Mesothelial cell of epicardium (in vitro differentiated cells): Measurements from ENCODE around the gene ACTN1. TPM values are rescaled to one million over a fixed set of nuclear protein-coding genes. Genes with fewer than 3 reads are reported as not detected.
"Not testable (repeated sequence)": the region's sequence is repeated elsewhere in the genome, so short reads cannot be mapped to it uniquely, and the experiment has no call there.

Source experiments
- DNase-seq, 2 experiments: peaks; one replicate each; pipeline ENCODE4 v3.0.0; 2021; ENCODE audit warnings: low spot score in 2 of 2; ENCODE audit not compliant: unreplicated experiment in 2 of 2
- H3K27ac Mint-ChIP-seq: 2 replicates; pipeline ENCODE4 v1.8.0; 2021; ENCODE audit warnings: mixed read lengths
- H3K27me3 Mint-ChIP-seq: 2 replicates; pipeline ENCODE4 v1.8.0; 2021; ENCODE audit warnings: low read depth, mixed read lengths
- H3K36me3 Mint-ChIP-seq: 2 replicates; pipeline ENCODE4 v1.8.0; 2021; ENCODE audit warnings: mixed read lengths
- H3K4me1 Mint-ChIP-seq: 2 replicates; pipeline ENCODE4 v1.8.0; 2021; ENCODE audit warnings: mixed read lengths
- H3K4me3 Mint-ChIP-seq: 2 replicates; pipeline ENCODE4 v1.8.0; 2021; ENCODE audit warnings: mild to moderate bottlenecking, moderate library complexity, mixed read lengths
- H3K9me3 Mint-ChIP-seq: 2 replicates; pipeline ENCODE4 v1.8.0; 2021; ENCODE audit warnings: mixed read lengths
- CTCF ChIP-seq: fragments of 200-600 bp; sonication (generic); IDR thresholded peaks from one replicate; pipeline ENCODE4 v1.5.0; 2021; ENCODE audit warnings: antibody characterized with exemption; ENCODE audit not compliant: unreplicated experiment
- total RNA-seq: library from RNA; stranded (reverse); gene quantifications from 3 replicates; pipeline ENCODE4 v1.2.1, GENCODE V29; 2021

ACTN1 gene
- total RNA-seq, result 155 to 166 TPM (median 163 TPM) in 3 replicates

- H3K27me3 Mint-ChIP-seq, result no peaks in the 10 kb centered on the region
- H3K4me1 Mint-ChIP-seq, result peaks cover 39% of the 10 kb centered on the region
- peak within 1 kb of the TSS; percentile 84 for H3K4me3 Mint-ChIP-seq
- peaks cover 3% of the 10 kb centered on the region for H3K36me3 Mint-ChIP-seq
- TF ChIP-seq CTCF, result no peak
- H3K9me3 Mint-ChIP-seq, result no peaks in the 10 kb centered on the region
- peak; percentile 76 to 86 for DNase-seq
- peak within 1 kb of the TSS; percentile 90 for H3K27ac Mint-ChIP-seq
Measured at GRCh38 chr14:68979021-68979721, at the start of gene ACTN1. TSS of gene ACTN1 (minus strand) at chr14:68979302. CDS start at chr14:68979056, 246 bp downstream.

GRCh38 chr14:69027242-69027913 is 48.3 kb upstream of the ACTN1 start:
- Mint-ChIP-seq H3K36me3 (no peaks in the 10 kb centered on the region), H3K27me3 (no peaks in the 10 kb centered on the region), H3K9me3 (peaks cover 4% of the 10 kb centered on the region), H3K4me3 (no peak overlapping the region), H3K27ac (no peak overlapping the region), H3K4me1 (no peaks in the 10 kb centered on the region)
- no peak for DNase-seq
- no peak for TF ChIP-seq CTCF

GRCh38 chr14:69023035-69023434 is 43.9 kb upstream of the ACTN1 start:
- no peak for DNase-seq
- no peaks in the 10 kb centered on the region for H3K9me3 Mint-ChIP-seq
- H3K27ac Mint-ChIP-seq, result no peak overlapping the region

GRCh38 chr14:69022093-69022492 is 43.0 kb upstream of the ACTN1 start:
- DNase-seq, H3K4me1 Mint-ChIP-seq, H3K4me3 Mint-ChIP-seq, H3K27ac Mint-ChIP-seq, H3K9me3 Mint-ChIP-seq, H3K27me3 Mint-ChIP-seq, H3K36me3 Mint-ChIP-seq: not testable (repeated sequence)

More at GRCh38 chr14:69023035-69023434, 43.9 kb upstream of the ACTN1 start:
- H3K4me3 Mint-ChIP-seq, result no peak overlapping the region
- H3K36me3 Mint-ChIP-seq, result no peaks in the 10 kb centered on the region
- no peaks in the 10 kb centered on the region for H3K4me1 Mint-ChIP-seq
- TF ChIP-seq CTCF, result no peak
- no peaks in the 10 kb centered on the region for H3K27me3 Mint-ChIP-seq

- no peaks in the 10 kb centered on the region for H3K36me3 Mint-ChIP-seq
- DNase-seq, result no peak
- peaks cover 14% of the 10 kb centered on the region for H3K4me1 Mint-ChIP-seq
- H3K4me3 Mint-ChIP-seq, result no peak overlapping the region
- H3K27me3 Mint-ChIP-seq, result no peaks in the 10 kb centered on the region
- H3K9me3 Mint-ChIP-seq, result no peaks in the 10 kb centered on the region
- H3K27ac Mint-ChIP-seq, result no peak overlapping the region
- TF ChIP-seq CTCF, result no peak
Measured at GRCh38 chr14:69017706-69018105, 38.6 kb upstream of the ACTN1 start.

GRCh38 chr14:69014829-69015259 is 35.7 kb upstream of the ACTN1 start:
- peaks cover 14% of the 10 kb centered on the region for H3K4me1 Mint-ChIP-seq
- no peak for TF ChIP-seq CTCF
- no peaks in the 10 kb centered on the region for H3K36me3 Mint-ChIP-seq
- H3K9me3 Mint-ChIP-seq, result no peaks in the 10 kb centered on the region
- no peak for DNase-seq
- no peaks in the 10 kb centered on the region for H3K27me3 Mint-ChIP-seq
- no peak overlapping the region for H3K4me3 Mint-ChIP-seq
- H3K27ac Mint-ChIP-seq, result no peak overlapping the region
